ENCODE measurements around the gene MTA3.

Gene MTA3

DNA sequence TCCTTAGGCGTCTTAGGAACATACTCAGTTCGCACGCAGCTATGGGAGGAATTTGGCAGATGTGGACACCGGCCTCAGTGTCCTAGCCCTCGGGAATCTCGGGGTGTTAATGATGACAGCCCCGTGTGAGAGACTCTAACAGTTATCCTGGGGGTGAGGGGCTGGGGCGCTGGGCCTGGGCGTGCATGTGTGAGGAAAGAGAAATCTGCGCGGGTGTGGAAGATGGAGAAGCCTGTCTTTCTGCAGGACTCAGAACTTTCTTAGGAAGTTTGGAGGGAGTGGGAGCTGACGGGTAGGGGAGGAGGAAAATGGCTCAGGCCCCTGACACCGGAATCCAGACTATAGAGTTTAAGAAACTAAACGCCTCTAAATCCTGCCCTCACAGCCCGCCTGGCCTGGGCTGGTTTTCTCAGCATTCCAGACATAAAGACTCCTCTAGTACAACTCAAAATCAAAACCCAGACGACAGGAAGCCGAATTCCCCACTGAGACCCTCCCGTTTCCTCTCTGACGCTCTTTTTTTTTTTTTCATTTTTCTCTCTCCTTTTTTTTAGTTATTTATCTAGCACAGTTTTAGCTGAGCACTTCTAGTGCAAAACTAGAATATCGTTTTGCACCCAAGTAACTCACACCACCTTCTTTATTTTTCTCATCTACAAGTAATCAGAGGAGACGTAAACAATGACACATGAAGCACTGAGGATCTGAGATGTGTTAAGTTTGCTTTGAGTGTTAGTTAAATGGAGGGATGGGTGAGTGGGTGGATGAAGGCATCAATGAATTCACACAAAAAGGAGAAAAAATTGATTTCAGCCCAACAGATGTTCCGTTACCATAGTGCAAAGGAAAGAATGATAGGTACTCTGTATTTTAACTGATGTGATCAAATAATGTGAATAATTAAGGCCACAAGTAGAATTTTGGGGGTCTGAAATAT, 225.2 kb downstream of the MTA3 start:
- TF ChIP-seq GATA3 (IDR thresholded peaks at IDR 0.05; ENCODE audit: low read depth, low read length) (no peak), GATA2 (IDR thresholded peaks at IDR 0.05; ENCODE audit: low read depth, low read length) (no peak)

DNA sequence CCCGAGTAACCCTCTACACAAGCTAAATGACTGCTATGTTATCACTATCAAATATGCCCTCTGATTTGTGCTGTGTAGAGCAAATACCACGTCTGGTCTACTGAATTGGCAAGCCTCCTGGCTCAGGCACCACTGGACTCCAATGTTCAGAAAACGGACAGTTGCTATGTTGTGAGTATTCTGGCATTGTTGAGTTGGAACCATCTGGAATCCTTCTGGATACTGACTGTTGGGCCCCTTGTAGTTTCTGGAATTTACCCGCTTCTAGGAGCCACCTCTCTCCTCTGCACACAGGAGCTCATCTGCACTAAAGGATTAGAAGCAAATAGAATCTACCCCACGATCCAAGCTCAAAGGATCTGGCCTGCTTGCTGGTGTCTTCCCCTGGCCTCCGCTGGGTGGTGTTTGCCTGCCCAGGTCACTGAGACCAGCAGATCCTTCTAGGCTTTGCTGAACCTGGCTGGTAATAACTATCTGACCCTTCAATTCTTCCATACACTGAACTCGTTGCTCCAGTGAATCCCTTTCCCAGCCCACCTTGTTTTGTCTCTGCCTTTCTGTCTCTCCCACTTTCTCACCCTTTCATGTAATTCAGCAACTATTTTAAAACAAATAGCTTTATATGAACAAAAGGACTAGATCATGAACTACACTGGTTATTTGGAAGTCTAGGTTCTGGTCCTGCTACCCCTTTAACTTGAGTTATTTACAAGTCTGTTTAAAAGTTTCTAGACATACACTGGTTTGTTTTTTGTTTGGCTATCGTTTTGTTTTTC, 226.0 kb downstream of the MTA3 start:
- TF ChIP-seq GATA2 (IDR thresholded peaks at IDR 0.05; ENCODE audit: low read depth, low read length) (no peak), GATA3 (IDR thresholded peaks at IDR 0.05; ENCODE audit: low read depth, low read length) (no peak)

DNA sequence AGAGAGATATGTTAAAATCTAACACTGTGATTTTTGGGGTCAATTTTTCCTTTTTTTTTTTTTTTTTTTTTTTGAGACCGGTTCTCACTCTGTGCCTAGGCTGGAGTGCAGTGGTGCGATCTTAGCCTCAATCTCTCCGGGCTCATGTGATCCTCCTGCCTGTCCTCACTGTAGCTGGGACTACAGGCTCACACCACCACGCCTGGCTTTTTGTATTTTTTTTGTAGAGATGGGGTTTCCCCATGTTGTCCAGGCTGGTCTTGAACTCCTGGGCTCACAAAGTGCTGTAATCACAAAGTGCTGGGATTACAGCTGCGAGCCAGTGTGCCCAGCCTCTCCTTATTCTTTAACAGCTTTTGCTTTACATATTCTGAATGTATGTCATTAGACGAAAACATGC, 226.8 kb downstream of the MTA3 start:
- TF ChIP-seq GATA3 (IDR thresholded peaks at IDR 0.05; ENCODE audit: low read depth, low read length) (no peak), GATA2 (IDR thresholded peaks at IDR 0.05; ENCODE audit: low read depth, low read length) (no peak)

DNA sequence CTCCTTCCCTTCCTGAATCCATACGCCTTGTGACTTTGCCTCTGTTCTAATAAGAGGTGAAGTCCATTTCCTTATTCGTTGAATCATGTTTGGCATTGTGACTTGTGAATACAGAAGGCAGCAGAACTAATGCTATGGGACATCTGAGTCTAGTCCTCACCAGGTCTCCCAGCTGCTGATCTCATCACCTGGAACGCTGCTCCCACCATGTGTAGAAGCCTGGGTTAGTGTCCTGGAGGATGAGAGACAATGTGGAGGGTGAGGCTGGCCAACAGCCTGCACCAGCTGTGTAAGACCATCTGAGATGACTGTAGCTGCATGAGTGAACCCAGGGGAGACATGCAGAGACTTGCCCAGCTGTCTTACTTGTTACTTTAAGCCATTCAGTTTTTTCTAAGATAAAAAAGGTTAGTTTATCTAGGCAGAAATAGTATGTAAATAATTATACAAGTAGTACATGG, 227.4 kb downstream of the MTA3 start:
- no peak for TF ChIP-seq GATA2 (IDR thresholded peaks at IDR 0.05; ENCODE audit: low read depth, low read length)
- TF ChIP-seq GATA3 (IDR thresholded peaks at IDR 0.05; ENCODE audit: low read depth, low read length) = no peak

DNA sequence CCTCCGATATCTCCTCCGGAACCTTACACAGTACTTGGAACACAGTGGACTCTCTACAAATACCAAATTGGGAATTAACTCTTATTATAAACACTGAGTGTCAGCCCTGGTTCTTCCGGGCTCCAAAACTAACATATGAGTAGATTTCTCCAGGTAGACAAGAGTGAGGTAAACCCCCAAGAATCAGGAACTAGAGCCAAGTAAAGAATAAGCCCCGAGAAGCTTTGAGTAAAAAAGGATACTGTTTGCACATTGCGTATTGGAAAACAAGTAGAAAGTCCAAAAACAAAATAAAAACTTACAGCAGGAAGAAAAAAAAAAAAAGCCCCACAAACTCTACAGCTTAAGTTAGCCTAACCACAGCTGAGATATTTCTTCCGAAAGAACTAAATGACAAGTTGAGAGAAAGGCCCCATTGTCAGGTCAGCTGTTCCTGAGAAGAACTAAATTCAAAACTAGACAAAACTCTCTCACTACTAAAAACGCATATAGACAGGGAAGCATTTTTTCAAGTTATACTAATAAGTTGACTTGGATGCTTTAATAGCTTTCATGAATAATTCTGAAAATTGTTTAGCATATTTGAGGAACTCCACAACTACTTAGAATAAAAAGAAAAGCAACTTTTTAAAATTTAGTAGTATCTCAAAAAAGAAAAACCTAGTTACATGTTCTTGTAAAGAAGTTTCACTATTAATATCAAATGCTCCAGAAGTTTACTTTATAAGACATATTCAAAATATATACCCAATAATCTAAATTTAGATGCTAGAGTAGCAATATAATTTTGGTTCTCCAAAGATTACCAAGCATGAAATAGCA, 228.2 kb downstream of the MTA3 start:
- TF ChIP-seq GATA2 (IDR thresholded peaks at IDR 0.05; ENCODE audit: low read depth, low read length) (no peak), GATA3 (IDR thresholded peaks at IDR 0.05; ENCODE audit: low read depth, low read length) (no peak)

DNA sequence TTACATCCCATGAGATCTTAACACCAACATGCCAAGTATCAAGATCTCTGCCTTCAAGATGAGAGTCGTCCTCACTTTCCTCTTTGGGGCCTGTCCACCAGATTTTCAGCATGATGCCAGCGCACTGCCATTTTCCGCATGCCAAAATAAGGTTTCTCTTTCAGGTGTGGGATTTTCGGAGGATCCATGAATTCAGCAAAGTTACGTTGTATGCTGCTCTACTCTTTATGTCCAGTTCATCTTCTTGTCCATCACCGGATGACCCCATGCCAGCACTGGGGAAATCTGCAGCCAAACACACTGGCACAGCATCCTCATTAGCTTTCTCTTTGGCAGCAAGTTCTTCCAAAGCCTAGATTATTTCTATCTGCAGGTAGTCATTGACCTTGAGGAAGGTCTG, 228.8 kb downstream of the MTA3 start:
- TF ChIP-seq GATA2 (IDR thresholded peaks at IDR 0.05; ENCODE audit: low read depth, low read length) (no peak), GATA3 (IDR thresholded peaks at IDR 0.05; ENCODE audit: low read depth, low read length) (no peak)

DNA sequence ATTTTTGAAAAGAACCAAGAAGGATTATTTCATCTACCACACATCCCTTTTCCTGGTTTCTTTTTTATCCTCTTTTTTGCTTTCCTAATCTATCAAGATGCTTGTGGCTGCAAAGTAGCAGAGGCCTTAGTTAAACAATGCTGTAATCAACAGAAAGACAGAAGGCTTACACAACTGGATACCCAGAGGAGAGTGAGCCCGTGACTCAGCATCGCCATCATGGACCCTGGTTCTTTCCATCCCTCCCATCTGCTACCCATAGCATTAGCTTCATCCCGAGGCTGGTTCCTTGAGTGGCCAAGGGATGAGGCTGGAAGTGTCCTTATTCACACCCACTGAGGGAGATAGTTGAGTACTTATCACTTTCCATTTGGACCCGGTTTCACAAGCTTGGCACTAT, 231.4 kb downstream of the MTA3 start:
- no peak for TF ChIP-seq GATA3 (IDR thresholded peaks at IDR 0.05; ENCODE audit: low read depth, low read length)

DNA sequence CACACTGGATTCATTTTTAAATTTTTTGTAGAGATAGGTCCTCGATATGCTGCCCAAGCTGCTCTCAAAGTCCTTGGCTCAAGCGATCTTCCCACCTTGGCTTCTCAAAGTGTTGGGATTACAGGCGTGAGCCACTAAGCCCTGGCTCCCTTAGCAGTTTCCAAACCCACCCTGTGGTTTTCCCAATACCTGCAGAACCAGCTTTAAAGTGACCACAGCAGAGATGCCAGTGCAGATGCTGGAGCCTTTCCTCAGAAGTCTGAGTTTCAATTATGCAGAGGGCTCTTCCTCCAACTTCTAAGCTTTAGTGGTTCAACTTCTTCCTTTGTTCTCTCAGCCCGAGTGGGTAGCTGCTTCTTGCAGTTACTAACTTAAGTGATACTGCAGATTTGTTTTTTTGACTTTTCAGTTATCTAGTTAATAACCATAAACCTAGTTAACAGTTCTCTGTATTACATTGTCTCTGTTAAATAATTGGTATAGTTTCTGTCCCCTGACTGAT, 232.1 kb downstream of the MTA3 start:
- TF ChIP-seq GATA3 (IDR thresholded peaks at IDR 0.05; ENCODE audit: low read depth, low read length) (no peak), GATA2 (IDR thresholded peaks at IDR 0.05; ENCODE audit: low read depth, low read length) (no peak)

DNA sequence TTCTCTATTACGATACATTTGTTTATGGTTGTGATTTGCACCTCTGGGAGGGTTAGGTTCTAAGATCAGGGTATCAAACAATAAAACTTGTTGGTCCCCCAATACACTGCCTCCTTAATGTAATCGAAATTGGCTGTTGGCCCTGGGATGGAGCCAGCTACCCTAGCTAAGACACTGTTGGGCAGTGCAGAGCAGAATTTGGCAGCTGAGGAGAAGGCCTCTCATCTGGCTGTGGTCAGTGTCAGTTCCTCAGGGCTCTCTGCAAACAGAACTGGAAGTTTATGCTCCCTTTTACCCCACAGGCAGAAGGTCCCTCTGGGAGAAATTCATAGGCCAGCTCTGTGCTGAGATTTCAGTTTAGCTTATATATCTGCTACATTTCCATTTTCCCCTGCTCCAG, 232.5 kb downstream of the MTA3 start:
- TF ChIP-seq GATA3 (IDR thresholded peaks at IDR 0.05; ENCODE audit: low read depth, low read length) (no peak), GATA2 (IDR thresholded peaks at IDR 0.05; ENCODE audit: low read depth, low read length) (no peak)

DNA sequence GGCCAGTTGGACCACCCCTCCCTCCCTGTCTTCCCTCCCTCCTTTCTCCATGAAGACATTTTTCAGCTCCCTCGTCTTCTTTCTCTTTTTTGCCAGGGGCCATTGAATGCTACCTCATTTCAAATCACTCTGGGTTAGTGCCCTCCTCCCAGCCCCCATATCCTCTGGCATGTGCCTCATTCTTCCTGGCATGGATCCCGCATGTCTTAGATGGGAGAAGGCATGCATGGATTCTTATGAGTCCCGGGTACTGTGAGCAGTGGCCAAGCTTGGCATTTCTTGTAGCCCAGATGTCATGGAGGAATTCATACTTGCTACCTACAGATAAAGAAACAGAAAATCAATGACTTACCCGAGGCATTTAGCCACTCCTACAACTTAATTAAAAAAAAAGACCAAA, 232.9 kb downstream of the MTA3 start:
- TF ChIP-seq GATA2 (IDR thresholded peaks at IDR 0.05; ENCODE audit: low read depth, low read length) (no peak), GATA3 (IDR thresholded peaks at IDR 0.05; ENCODE audit: low read depth, low read length) (no peak)

DNA sequence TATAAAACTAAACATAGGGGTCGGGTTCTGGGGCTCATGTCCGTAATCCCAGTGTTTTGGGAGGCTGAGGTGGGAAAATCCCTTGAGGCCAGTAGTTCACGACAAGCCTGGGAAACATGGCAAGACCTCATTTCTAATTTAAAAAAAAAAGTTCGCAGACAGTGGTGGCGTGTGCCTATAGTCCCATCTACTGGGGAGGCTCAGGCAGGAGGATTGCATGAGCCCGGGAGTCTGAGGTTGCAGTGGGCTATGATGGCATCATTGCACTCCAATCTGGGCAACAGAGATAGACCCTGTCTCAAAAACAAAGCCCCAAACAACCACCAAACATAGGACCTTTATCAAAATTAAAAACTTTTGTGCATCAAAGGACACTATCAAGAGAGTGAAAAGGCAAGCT, 233.7 kb downstream of the MTA3 start:
- TF ChIP-seq GATA3 (IDR thresholded peaks at IDR 0.05; ENCODE audit: low read depth, low read length) = no peak
- no peak for TF ChIP-seq GATA2 (IDR thresholded peaks at IDR 0.05; ENCODE audit: low read depth, low read length)

DNA sequence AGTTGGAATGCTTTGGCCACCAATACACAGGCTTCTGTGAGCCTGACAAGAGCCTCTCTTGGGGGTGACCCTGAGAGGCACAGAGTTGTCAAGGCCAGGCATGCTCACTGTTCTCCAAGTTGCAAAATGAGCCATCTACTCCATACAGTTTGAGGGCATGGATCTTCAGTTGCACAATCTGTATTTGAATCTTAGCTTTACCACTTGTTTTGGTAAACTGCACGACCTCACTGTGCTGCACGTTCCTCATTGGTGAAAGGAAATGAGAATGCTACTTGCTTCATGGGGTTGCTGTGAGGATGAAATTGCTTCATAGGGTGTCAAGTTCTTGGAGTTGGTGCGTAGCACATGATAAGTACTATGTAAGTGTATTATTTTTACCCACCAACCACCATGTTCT, 235.9 kb downstream of the MTA3 start:
- TF ChIP-seq GATA2 (IDR thresholded peaks at IDR 0.05; ENCODE audit: low read depth, low read length) (no peak), GATA3 (IDR thresholded peaks at IDR 0.05; ENCODE audit: low read depth, low read length) (no peak)

DNA sequence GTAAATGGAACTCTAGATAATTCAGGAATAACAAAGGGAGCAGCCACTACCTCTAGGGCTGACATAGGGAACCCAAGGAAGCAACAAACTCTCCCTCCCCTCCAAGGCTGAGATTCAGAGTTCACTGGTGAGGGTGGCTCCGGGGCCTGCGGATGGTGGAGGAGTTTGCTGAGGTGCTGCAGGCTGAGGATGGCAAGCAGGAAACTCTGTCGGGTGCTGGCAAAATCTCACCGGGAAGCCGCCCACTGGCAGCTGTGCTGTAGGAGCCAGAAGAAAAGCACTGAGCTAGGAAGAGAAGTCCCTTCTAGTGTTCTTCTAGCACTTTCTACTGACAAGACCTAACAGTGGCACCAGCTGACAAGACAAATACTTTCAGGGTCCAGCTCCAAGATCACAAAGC, 236.5 kb downstream of the MTA3 start:
- TF ChIP-seq GATA3 (IDR thresholded peaks at IDR 0.05; ENCODE audit: low read depth, low read length) = no peak
- TF ChIP-seq GATA2 (IDR thresholded peaks at IDR 0.05; ENCODE audit: low read depth, low read length) = no peak
